ENCODE results near the gene MRPS16.
"Not testable (repeated sequence)": the region's sequence is repeated elsewhere in the genome, so short reads cannot be mapped to it uniquely, and the experiment has no call there.

MRPS16 gene

DNA sequence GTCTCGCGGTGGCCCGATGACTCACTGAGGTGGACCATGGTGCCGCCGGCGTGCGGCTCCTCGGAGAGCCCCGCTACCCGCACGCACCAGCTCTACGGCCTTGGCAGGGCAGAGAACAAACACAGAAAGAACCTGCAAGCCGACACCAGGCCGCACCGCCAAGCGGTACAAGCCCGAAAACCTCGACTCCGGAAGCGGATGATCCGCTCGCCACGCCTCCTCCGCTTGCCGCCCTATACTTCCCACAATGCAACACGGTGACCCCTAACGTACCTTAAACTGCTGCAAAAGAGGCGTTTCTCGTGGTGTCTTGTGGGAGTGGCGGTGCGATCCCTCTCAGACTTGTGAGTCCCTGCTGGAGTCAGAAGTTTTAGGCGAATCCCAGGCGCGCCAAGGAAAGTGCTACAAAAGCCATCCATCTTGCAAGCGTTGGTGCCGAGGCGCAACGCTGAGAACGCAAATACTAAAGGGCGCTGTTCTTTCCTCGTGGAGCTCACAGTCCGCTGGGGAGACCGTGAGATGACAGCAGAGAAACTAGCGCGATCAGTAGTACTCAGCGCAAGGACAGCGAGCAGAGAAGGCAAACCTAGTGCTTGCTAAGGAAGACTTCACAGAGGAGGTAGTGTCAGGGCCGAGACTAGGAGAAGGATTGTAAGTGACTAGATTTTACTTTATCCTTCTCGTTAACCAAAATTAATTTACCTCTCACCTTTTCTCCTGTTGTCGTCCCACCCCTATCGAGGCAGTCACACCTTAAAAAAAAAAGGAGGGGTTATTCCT, at the start of gene MRPS16:
MRPS16 (minus strand) TSS at position 200 of the 780 bp plus-strand sequence; CDS start at position 38, 162 bp downstream.
- peak within 1 kb of the TSS; percentile 97 for H3K4me3 Mint-ChIP-seq
- peaks cover 17% of the 10 kb centered on the region for H3K36me3 Mint-ChIP-seq
- peaks cover 40% of the 10 kb centered on the region for H3K4me1 Mint-ChIP-seq

DNA sequence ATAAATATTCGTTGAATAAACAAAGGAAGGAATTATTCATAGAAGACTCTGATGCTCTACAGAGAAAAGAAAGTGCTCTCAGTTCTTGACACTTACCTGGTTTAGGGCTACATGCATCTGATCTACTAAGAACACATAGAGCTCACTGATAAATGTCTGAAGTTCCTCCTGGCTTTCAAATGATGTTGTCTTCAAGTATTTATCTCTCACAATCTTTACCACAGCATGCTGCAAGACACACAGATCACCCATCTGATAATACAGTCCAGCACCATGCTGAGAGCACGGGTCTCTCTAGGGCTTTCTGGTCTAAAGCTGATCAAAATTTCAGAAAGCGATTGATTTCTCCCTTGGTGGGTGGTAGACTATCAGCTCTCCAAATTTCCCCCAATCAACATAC, 44.5 kb upstream of the MRPS16 start:
- ATAC-seq: no peak
- Mint-ChIP-seq H3K27ac (no peak overlapping the region), H3K4me1 (no peaks in the 10 kb centered on the region), H3K9me3 (no peaks in the 10 kb centered on the region), H3K36me3 (peaks cover 6% of the 10 kb centered on the region), H3K27me3 (no peaks in the 10 kb centered on the region), H3K4me3 (no peak overlapping the region)

More for the DNA sequence above, at the start of gene MRPS16:
- peak; percentile 95 for ATAC-seq
- Mint-ChIP-seq H3K27ac (peak within 1 kb of the TSS; percentile 95), H3K9me3 (no peaks in the 10 kb centered on the region), H3K27me3 (no peaks in the 10 kb centered on the region)

DNA sequence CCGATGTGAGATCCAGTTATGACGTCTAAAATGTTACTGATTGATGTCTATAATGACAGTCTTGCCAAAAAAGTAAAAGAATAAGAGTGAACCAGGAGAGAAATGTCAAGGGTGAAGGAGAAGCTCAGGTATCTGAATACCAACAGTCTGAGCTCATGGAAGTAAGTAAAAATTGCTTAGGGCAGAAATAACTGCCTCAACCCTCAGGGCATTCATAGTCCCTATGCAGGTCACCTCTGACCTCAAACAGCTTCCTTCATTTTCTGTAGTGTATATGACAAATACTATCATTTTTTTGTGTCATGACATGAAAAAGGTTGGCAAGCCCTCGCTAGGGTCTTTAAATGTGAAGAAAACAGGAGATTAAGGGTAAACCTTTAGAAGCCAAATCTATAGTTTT, 41.0 kb upstream of the MRPS16 start:
- no peak for ATAC-seq
- peaks cover 6% of the 10 kb centered on the region for H3K9me3 Mint-ChIP-seq
- no peaks in the 10 kb centered on the region for H3K4me1 Mint-ChIP-seq
- H3K27ac Mint-ChIP-seq: no peak overlapping the region
- peaks cover 22% of the 10 kb centered on the region for H3K36me3 Mint-ChIP-seq
- no peaks in the 10 kb centered on the region for H3K27me3 Mint-ChIP-seq
- H3K4me3 Mint-ChIP-seq: no peak overlapping the region

DNA sequence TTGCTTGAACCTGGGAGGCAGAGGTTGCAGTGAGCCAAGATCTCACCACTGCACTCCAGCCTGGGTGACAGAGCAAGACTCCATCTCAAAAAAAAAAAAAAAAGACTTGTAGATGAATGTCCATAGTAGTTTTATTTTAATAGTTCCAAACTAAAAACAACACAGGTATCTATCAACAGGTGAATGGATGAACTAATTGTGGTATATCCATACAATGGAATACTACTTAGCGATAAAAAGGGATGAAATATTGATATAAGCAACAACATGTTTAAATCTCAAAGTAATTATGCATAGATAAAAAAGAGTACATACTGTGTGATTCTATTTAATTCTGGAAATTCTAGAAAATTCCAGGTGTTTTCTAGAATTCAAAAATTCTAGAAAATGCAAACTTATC, 37.5 kb upstream of the MRPS16 start:
- H3K36me3 Mint-ChIP-seq: peaks cover 16% of the 10 kb centered on the region
- peaks cover 6% of the 10 kb centered on the region for H3K4me1 Mint-ChIP-seq
- no peak overlapping the region for H3K4me3 Mint-ChIP-seq
- peaks cover 6% of the 10 kb centered on the region for H3K9me3 Mint-ChIP-seq
- H3K27ac Mint-ChIP-seq: no peak overlapping the region
- no peak for ATAC-seq
- H3K27me3 Mint-ChIP-seq: no peaks in the 10 kb centered on the region

DNA sequence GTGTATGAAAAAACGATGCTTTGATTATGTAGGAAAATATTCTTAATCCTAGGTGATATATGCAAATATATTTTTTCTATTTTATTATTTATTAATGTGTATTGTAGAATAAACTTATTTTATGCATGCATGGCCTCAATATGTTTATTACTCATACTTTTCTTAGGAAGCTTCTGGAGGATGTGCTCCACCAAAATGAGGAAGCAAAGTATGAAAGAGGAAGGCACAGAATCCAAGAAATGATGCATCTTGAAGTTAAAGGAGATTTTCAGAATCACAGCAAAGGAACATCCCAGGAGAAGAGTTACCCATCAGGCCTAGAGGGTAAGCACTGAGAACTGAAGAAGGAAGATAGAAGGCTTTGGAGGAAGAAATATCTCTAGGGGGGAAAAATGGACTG, 35.0 kb upstream of the MRPS16 start:
- Mint-ChIP-seq H3K9me3 (peaks cover 6% of the 10 kb centered on the region), H3K27me3 (no peaks in the 10 kb centered on the region), H3K4me3 (no peak overlapping the region), H3K36me3 (peaks cover 16% of the 10 kb centered on the region), H3K27ac (no peak overlapping the region), H3K4me1 (peaks cover 6% of the 10 kb centered on the region)
- ATAC-seq: no peak

DNA sequence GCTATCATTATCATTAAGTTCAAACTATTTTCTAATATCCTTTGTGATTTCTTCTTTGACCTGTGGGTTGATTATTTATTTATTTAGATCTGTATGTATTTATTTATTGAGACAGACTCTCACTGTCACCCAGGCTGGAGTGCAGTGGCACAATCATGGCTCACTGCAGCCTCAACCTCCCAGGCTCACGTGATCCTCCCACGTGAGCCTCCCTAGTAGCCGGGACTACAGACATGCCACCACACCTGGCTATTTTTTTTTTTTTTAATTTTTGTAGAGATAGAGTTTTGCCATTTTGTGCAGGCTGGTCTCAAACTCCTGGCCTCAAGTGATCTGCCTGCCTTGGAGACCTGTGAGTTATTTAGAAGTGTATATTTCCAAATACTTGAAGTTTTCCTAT, 28.7 kb upstream of the MRPS16 start:
- H3K4me1 Mint-ChIP-seq: peaks cover 7% of the 10 kb centered on the region
- ATAC-seq: no peak
- H3K9me3 Mint-ChIP-seq: no peaks in the 10 kb centered on the region
- no peaks in the 10 kb centered on the region for H3K27me3 Mint-ChIP-seq
- no peak overlapping the region for H3K4me3 Mint-ChIP-seq
- H3K27ac Mint-ChIP-seq: no peak overlapping the region
- no peaks in the 10 kb centered on the region for H3K36me3 Mint-ChIP-seq

DNA sequence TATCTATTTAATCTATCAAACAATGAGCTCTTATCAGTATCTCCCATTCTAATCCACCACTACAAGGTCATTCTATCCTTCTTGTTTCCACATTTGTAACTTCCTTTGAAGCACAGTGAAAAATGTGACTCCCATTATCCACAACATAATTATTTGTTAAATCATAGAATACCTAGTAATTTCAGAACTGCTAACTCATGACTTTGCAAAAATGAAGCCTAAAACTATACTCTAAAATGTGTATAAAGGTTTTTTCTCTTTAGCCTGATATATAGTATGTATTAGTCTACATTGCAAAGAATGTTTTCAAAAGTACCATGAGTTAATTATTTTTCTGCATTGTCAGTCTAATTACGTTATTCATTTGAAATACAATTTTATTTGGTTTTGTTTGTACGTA, 12.0 kb upstream of the MRPS16 start:
- H3K4me1 Mint-ChIP-seq: peaks cover 7% of the 10 kb centered on the region
- H3K9me3 Mint-ChIP-seq: no peaks in the 10 kb centered on the region
- no peaks in the 10 kb centered on the region for H3K36me3 Mint-ChIP-seq
- H3K4me3 Mint-ChIP-seq: no peak overlapping the region
- no peak overlapping the region for H3K27ac Mint-ChIP-seq
- H3K27me3 Mint-ChIP-seq: no peaks in the 10 kb centered on the region
- ATAC-seq: no peak

DNA sequence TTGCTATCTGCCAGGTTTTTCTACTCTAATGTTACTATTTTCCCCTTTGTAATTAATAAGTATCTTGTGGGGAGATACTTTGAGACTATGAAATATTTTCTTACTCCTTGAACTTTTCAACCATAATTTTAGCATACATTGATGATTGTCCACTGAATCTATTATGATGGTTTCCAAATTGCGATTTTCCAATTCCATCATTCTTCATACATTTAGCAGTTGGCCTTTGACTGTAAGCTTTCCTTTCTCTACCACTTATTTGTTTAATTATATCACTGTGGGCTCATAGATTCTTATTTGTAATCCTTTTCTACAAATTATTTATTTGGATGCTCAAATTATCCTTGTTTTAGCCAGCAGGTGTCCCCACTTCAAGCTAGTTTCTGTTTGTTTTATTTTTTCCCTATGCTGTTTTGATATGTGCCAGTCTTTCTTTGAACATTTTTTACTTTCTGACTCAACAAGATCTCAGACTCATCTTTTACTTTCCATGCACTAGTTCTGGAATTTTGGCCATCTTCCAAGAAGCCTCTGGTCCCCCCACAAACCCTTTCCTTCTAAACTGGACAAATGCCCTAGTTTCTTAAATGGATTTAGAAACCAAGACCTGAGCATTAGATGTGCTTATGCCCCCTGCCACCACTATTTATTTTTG, 11.4 kb upstream of the MRPS16 start:
- H3K4me1 Mint-ChIP-seq: peaks cover 7% of the 10 kb centered on the region
- H3K27me3 Mint-ChIP-seq: no peaks in the 10 kb centered on the region
- H3K27ac Mint-ChIP-seq: no peak overlapping the region
- H3K36me3 Mint-ChIP-seq: no peaks in the 10 kb centered on the region
- H3K9me3 Mint-ChIP-seq: peaks cover 2% of the 10 kb centered on the region
- ATAC-seq: no peak
- H3K4me3 Mint-ChIP-seq: no peak overlapping the region

DNA sequence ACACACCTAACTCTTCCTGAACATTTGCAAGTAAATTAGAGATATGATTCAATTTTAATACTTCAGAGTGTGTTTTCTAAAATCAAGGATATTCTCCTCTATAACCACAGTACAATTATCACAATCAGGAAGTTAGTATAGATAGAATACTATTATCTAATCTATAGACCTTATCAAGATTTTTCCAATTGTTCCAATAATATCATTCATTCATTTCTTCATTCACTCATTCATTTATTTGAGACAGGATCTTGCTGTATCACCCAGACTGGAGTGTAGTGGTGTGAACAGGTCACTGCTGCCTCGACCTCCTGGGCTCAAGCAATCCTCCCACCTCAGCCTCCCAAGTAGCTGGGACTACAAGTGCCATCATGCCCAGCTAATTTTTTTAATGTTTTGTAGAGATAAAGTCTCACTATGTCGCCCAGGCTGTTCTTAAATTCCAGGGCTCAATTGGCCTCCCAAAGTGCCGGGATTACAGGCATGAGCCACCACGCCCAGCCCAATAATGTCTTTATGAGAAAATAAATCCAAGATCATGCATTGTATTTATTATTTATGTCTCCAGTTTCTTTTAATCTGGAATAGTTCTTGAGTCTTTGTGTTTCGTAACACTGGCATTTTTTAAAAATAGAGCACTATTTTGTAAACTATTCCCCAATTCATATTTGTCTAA, 10.6 kb upstream of the MRPS16 start:
- H3K9me3 Mint-ChIP-seq: peaks cover 4% of the 10 kb centered on the region
- H3K27me3 Mint-ChIP-seq: no peaks in the 10 kb centered on the region
- no peaks in the 10 kb centered on the region for H3K36me3 Mint-ChIP-seq
- peaks cover 7% of the 10 kb centered on the region for H3K4me1 Mint-ChIP-seq
- H3K4me3 Mint-ChIP-seq: no peak overlapping the region
- no peak overlapping the region for H3K27ac Mint-ChIP-seq
- ATAC-seq: no peak

DNA sequence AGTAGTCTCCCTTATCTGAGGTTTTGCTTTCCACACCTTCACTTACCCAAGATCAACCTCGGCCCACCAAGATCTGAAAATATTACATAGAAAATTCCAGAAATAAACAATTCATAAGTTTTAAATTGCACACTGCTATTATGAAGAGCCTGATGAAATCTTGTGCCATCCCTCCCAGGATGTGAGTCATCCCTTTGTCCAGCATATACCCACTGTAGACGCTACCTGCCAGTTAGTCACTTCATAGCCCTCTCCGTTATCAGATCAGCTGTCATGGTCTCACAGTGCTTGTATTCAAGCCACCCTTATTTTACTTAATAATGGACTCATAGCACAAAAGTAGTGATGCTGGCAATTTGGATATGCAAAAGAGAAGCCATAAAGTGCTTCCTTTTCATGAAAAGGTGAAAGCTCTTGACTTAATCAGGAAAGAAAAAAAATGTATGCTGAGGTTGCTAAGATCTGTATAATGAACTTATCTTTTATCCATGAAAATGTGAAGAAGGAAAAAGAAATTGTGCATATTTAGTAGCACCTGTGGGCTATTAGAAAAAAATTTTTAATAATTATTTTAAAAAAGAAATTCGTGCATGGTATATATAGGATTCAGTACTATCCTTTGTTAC, 9.8 kb upstream of the MRPS16 start:
- Mint-ChIP-seq H3K9me3 (peaks cover 4% of the 10 kb centered on the region), H3K27me3 (no peaks in the 10 kb centered on the region), H3K4me1 (peaks cover 7% of the 10 kb centered on the region), H3K36me3 (no peaks in the 10 kb centered on the region), H3K4me3 (no peak overlapping the region), H3K27ac (no peak overlapping the region)
- ATAC-seq: no peak

DNA sequence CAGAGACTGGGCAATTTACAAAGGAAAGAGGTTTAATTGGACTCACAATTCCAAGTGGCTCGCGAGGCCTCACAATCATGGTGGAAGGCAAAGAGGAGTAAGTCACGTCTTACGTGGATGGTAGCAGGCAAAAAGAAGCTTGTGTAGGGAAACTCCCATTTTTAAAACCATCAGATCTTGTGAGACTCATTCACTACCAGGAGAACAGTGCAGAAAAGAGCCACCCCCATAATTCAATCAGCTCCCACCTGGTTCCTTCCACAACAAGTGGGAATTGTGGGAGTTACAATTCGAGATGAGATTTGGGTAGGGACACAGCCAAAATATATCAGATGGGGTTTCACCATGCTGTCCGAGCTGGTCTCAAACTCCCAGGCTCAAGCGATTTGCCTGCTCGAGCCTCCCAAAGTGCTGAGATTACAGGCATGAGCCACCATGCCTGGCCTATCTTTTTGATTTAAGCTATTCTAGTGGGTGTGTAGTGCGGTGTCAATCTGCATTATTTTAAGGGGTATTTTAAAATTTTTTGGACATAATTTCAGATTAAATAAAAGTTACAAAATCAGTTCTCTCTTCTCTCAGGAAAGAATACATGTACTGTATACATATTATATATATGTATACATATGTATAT, 9.0 kb upstream of the MRPS16 start:
- no peak overlapping the region for H3K27ac Mint-ChIP-seq
- H3K9me3 Mint-ChIP-seq: peaks cover 4% of the 10 kb centered on the region
- H3K27me3 Mint-ChIP-seq: no peaks in the 10 kb centered on the region
- H3K36me3 Mint-ChIP-seq: no peaks in the 10 kb centered on the region
- ATAC-seq: no peak
- H3K4me3 Mint-ChIP-seq: no peak overlapping the region
- peaks cover 7% of the 10 kb centered on the region for H3K4me1 Mint-ChIP-seq

DNA sequence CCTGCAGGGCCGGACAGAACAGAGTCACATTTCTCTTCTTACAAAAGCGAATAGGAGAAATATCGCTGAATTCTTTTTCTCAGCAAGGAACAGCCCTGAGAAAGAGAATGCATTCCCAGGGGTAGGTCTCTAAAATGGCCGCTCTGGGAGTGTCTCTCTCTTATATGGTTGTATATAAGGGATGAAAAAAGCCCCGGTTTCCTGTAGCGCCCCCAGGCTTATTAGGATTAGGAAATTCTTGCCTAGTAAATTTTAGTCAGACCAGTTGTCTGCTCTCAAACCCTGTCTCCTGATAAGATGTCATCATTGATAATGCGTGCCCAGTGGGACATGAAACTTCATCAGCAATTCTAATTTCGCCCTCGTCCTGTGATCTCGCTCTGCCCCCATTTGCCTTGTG, 6.2 kb upstream of the MRPS16 start:
- H3K27me3 Mint-ChIP-seq, ATAC-seq, H3K4me3 Mint-ChIP-seq, H3K27ac Mint-ChIP-seq, H3K9me3 Mint-ChIP-seq, H3K4me1 Mint-ChIP-seq, H3K36me3 Mint-ChIP-seq: not testable (repeated sequence)

DNA sequence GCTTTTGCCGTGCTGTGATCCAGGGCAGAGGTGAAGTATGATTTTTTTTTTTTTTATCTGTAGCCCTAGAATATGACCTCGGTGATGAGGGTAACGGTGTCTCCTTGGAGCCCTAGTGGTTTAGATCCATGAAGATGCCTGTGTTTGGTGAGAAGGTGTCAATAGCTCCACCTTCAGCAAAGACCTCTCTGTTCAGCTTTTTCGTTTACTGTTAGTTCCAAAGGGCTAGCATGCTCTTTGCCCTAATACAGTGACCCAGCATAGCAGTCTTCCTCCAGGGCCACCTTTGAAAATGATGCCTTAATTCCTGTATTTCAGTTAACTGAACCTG, 746 bp upstream of the MRPS16 start:
- peak; percentile 18 for ATAC-seq
- Mint-ChIP-seq H3K36me3 (peaks cover 17% of the 10 kb centered on the region), H3K27me3 (no peaks in the 10 kb centered on the region), H3K27ac (peak overlapping the region; percentile 95), H3K4me1 (peaks cover 34% of the 10 kb centered on the region), H3K9me3 (no peaks in the 10 kb centered on the region), H3K4me3 (peak overlapping the region; percentile 97)

DNA sequence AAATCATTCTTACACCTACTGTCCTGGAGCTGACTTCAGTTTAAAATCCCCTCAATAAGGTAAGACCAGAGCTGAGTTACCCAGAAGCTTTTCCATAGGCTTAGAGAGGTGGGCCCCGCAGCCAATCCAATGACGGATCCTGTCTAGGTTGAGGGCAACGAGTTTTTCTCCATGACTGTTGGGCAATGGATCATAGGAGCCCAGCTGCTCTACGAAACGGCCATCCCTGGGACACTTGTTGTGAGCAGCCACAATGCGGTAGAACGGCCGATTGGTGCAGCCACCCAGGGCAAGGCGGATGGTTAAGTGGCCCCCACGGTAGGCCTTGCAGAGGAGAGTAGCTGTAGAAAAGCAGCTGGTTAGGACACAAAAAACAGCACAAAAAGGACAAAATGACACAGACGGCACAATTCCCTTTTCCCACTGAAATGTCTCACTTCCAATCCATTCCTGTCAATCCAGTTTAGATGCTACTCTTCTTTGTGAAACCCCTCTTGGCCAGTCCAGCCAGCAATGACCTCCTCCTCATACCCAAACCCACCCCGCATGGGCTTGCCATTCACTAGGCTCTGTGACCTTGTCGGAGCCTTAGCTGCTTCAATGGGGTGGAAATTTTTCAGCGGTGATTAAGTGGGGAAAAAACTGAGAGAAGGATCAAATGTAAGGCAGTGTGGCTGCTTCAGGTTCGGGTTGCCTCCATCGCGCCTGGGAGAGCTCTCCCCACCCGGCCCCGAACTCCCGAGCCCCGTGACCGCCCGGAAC, 580 bp downstream of the MRPS16 start:
- ATAC-seq: peak; percentile 81
- Mint-ChIP-seq H3K9me3 (no peaks in the 10 kb centered on the region), H3K27ac (peak overlapping the region; percentile 95), H3K4me1 (peaks cover 47% of the 10 kb centered on the region), H3K36me3 (peaks cover 17% of the 10 kb centered on the region), H3K27me3 (no peaks in the 10 kb centered on the region), H3K4me3 (peak overlapping the region; percentile 97)
